Endothelial cell of umbilical vein (primary cell): Measurements from ENCODE around the gene LYZL1. TPM values are rescaled to one million over a fixed set of nuclear protein-coding genes. Genes with fewer than 3 reads are reported as not detected.

Experiments
- BruUV-seq: library from RNA; stranded (reverse); fragments of 400-500 nt; replicated peaks from 2 replicates; lab custom pipeline; 2021; lab: Mats Ljungman, UMichigan
- CTCF ChIA-PET: fragments of 300-600, 350-600 bp; sonication (Branson Sonifier 250); formaldehyde crosslinking; loops from one replicate; lab custom pipeline; 2021; ENCODE audit warnings: antibody characterized with exemption, inconsistent platforms; lab: Charles Lee
- POLR2A ChIA-PET: fragments of 300-600, 350-600 bp; sonication (Branson Sonifier 250); formaldehyde crosslinking; loops from one replicate; lab custom pipeline; 2021; ENCODE audit warnings: antibody characterized with exemption, inconsistent platforms; lab: Charles Lee
- DNase-seq: peaks from one replicate; pipeline ENCODE4 v3.0.0-alpha.2; 2011; ENCODE audit warnings: low read depth, low spot score
- FAIRE-seq: peaks from 2 replicates; lab custom pipeline; 2011; peaks lifted over from hg19 to GRCh38; lab: Jason Lieb, UNC
- H2AFZ ChIP-seq: 2 replicates; pipeline ENCODE4 v1.6.0; 2012; ENCODE audit warnings: low read depth, low read length, control low read depth, inconsistent platforms
- H3K27ac ChIP-seq: 2 replicates; pipeline ENCODE4 v1.5.1; 2011; ENCODE audit warnings: low read depth, mild to moderate bottlenecking, control low read depth, low read length, moderate library complexity; ENCODE audit not compliant: insufficient read depth
- H3K27me3 ChIP-seq, 2 experiments: 2 replicates each; pipeline versions ENCODE4 v1.6.0 to v1.6.1; 2011; ENCODE audit warnings: low read length in 2 of 2, mixed read lengths in 1 of 2; ENCODE audit not compliant: control insufficient read depth in 2 of 2, insufficient read depth in 2 of 2
- H3K36me3 ChIP-seq, 2 experiments: 2 replicates in 1 of 2; 3 replicates in 1 of 2; pipeline ENCODE4 v1.5.1; 2011; ENCODE audit warnings: low read length in 2 of 2, mild to moderate bottlenecking in 1 of 2, moderate library complexity in 1 of 2; ENCODE audit not compliant: control insufficient read depth in 2 of 2, insufficient read depth in 2 of 2; ENCODE audit errors: extremely low read depth in 1 of 2
- H3K4me1 ChIP-seq: 3 replicates; pipeline ENCODE4 v1.5.1; 2011; ENCODE audit warnings: mild to moderate bottlenecking, low read length; ENCODE audit not compliant: control insufficient read depth, insufficient read depth; ENCODE audit errors: extremely low read depth
- H3K4me2 ChIP-seq: 2 replicates; pipeline ENCODE4 v1.6.1; 2011; ENCODE audit warnings: low read length, control low read depth, mixed read lengths; ENCODE audit not compliant: insufficient read depth
- H3K4me3 ChIP-seq, 3 experiments: fragments of 200-600 bp in 1 of 3; sonication (generic), shearing (Covaris generic) in 1 of 3; replicated peaks in 1 of 3; 2 replicates each; pipeline ENCODE4 v1.5.1; 2011 to 2016; ENCODE audit warnings: control low read depth in 3 of 3, low read length in 3 of 3, mild to moderate bottlenecking in 2 of 3, inconsistent platforms in 1 of 3, low read depth in 1 of 3, moderate library complexity in 1 of 3; ENCODE audit not compliant: insufficient read depth in 1 of 3
- H3K79me2 ChIP-seq: 2 replicates; pipeline ENCODE4 v1.6.0; 2012; ENCODE audit warnings: low read length, inconsistent platforms; ENCODE audit not compliant: control insufficient read depth, insufficient read depth
- H3K9ac ChIP-seq: replicated peaks from 2 replicates; pipeline ENCODE3; 2011; ENCODE audit warnings: low read length, control low read depth; ENCODE audit not compliant: insufficient read depth; ENCODE audit errors: extremely low read depth
- H3K9me1 ChIP-seq: replicated peaks from 3 replicates; pipeline ENCODE4 v1.6.0; 2011; ENCODE audit warnings: mild to moderate bottlenecking, low read length; ENCODE audit not compliant: control insufficient read depth, insufficient read depth; ENCODE audit errors: extremely low read depth
- H3K9me3 ChIP-seq: replicated peaks from 2 replicates; pipeline ENCODE4 v1.5.1; 2012; ENCODE audit warnings: low read length, inconsistent platforms; ENCODE audit not compliant: control insufficient read depth, insufficient read depth
- H4K20me1 ChIP-seq: replicated peaks from 2 replicates; pipeline ENCODE3; 2011; ENCODE audit warnings: mild to moderate bottlenecking, low read length; ENCODE audit not compliant: control insufficient read depth, insufficient read depth; ENCODE audit errors: extremely low read depth
- EZH2 ChIP-seq: IDR thresholded peaks from 2 replicates; pipeline ENCODE4 v1.6.1; 2012; ENCODE audit warnings: borderline replicate concordance, low read depth, mild to moderate bottlenecking, moderate library complexity, low read length, inconsistent platforms; ENCODE audit not compliant: severe bottlenecking
- FOS ChIP-seq: IDR thresholded peaks from 2 replicates; pipeline ENCODE4 v1.6.1; 2011; ENCODE audit warnings: mild to moderate bottlenecking, low read length, moderate library complexity, borderline replicate concordance; ENCODE audit not compliant: insufficient read depth
- GATA2 ChIP-seq: IDR thresholded peaks from 2 replicates; pipeline ENCODE4 v1.7.0; 2011; ENCODE audit warnings: low read depth, mild to moderate bottlenecking, moderate library complexity, mixed read lengths, low read length; ENCODE audit not compliant: insufficient read length, insufficient read depth
- JUN ChIP-seq: IDR thresholded peaks from 2 replicates; pipeline ENCODE4 v1.6.1; 2011; ENCODE audit warnings: borderline replicate concordance, low read depth; ENCODE audit not compliant: insufficient read length, insufficient read depth
- MYC ChIP-seq: IDR thresholded peaks from one replicate; pipeline ENCODE4 v1.6.1; 2011; ENCODE audit warnings: mild to moderate bottlenecking, low read depth, low read length
- POLR2A ChIP-seq: IDR thresholded peaks from 2 replicates; pipeline ENCODE4 v1.6.1; 2012; ENCODE audit warnings: low read depth, mild to moderate bottlenecking, control low read depth, low read length
- POLR2AphosphoS5 ChIP-seq: IDR thresholded peaks from 2 replicates; pipeline ENCODE4 v1.6.1; 2012; ENCODE audit warnings: low read depth, mild to moderate bottlenecking, control low read depth, low read length, moderate library complexity; ENCODE audit not compliant: insufficient read depth
- dilution Hi-C: fragments of 300-500 bp; cut with MboI; formaldehyde crosslinking; loops from one replicate; pipeline ENCODE4 v1.15.0; 2019; ENCODE audit warnings: low sequenced_read_pairs; ENCODE audit not compliant: extremely low pct_ligation_motif_present
- intact Hi-C: fragments of 100-400 bp; cut with micrococcal nuclease; formaldehyde crosslinking; loops from one replicate; pipeline ENCODE4 v1.10.0; 2022
- polyA plus RNA-seq, 4 experiments: library from polyadenylated mRNA; depleted of rRNA in 3 of 4; stranded (reverse) in 3 of 4; unstranded in 1 of 4; fragments of >200 nt; gene quantifications; 2 replicates each; pipeline versions ENCODE4 v1.2.1 to v1.2.3, GENCODE V29; 2011 to 2012; ENCODE audit warnings: missing spikeins in 1 of 4
- total RNA-seq: library from RNA; stranded (reverse); gene quantifications from 2 replicates; pipeline ENCODE4 v1.2.3, GENCODE V29; 2021
- TF ChIP-seq, protein P1 (sequence below): IDR thresholded peaks from 2 replicates; pipeline ENCODE4 v1.6.1; 2011; ENCODE audit not compliant: insufficient read depth, insufficient read length
- TF ChIP-seq, protein P2 (sequence below), 2 donors: IDR thresholded peaks; 1 replicate in 1 of 2; 2 replicates in 1 of 2; pipeline ENCODE4 v1.5.1; 2011; ENCODE audit warnings: low read length in 2 of 2, mild to moderate bottlenecking in 2 of 2, moderate library complexity in 2 of 2, control low read depth in 1 of 2, inconsistent platforms in 1 of 2, low read depth in 1 of 2; ENCODE audit not compliant: insufficient read depth in 1 of 2; ENCODE audit errors: extremely low read depth in 1 of 2

Gene LYZL1
- total and polyA plus RNA-seq, 2 donors (not counting 3 experiments of a cell fraction or from before 2014, with no cell fraction given), result not detected

DNA sequence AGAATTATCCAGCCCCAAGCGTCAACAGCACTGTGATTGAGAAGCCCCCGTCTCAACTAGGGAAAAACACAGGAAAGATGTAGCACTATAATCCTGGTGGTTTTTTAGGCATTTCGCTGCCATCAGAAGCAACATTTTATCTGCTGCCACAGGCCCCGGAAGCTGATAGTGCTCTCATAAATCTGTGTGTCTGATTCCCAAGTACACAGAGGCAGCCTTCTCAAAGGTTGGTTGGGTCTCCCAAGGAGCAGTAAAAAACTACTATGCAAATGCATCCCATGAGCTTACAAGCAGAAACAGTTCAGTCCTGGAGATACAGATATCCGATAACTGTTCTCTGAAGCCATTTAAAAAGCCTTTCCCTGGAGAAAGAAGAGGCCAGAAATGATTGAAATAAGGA lies 45.8 kb upstream of the LYZL1 start:
- no peak overlapping the region for H3K9ac ChIP-seq
- no peak overlapping the region for H3K4me3 ChIP-seq
- FAIRE-seq, result no peak
- H3K27me3 ChIP-seq, result peaks cover 0 to 2% of the 10 kb centered on the region in 2 experiments
- H3K9me1 ChIP-seq, result no peaks in the 10 kb centered on the region
- no TSS peak for BruUV-seq
- no peak for DNase-seq
- no peaks in the 10 kb centered on the region for H3K79me2 ChIP-seq
- H3K27ac ChIP-seq, result no peak overlapping the region
- CTCF ChIA-PET, result interaction anchor here (0.6 to 2.9 kb wide), 7 partner anchors 8 to 645 kb away, joined by 3 to 35 read pairs (median 6); no protein-coding TSS in a partner anchor
- H3K4me1 ChIP-seq, result no peaks in the 10 kb centered on the region
- no peak overlapping the region for H2AFZ ChIP-seq
- H4K20me1 ChIP-seq, result no peaks in the 10 kb centered on the region
- no peak for TF ChIP-seq EZH2
- TF ChIP-seq MYC, result no peak
- no peak for TF ChIP-seq FOS
- TF ChIP-seq, protein P1, sequence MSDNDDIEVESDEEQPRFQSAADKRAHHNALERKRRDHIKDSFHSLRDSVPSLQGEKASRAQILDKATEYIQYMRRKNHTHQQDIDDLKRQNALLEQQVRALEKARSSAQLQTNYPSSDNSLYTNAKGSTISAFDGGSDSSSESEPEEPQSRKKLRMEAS, result no peak
- TF ChIP-seq GATA2, result no peak
- TF ChIP-seq POLR2AphosphoS5, result no peak
- TF ChIP-seq POLR2A, result no peak
- TF ChIP-seq JUN, result no peak
- TF ChIP-seq, protein P2, sequence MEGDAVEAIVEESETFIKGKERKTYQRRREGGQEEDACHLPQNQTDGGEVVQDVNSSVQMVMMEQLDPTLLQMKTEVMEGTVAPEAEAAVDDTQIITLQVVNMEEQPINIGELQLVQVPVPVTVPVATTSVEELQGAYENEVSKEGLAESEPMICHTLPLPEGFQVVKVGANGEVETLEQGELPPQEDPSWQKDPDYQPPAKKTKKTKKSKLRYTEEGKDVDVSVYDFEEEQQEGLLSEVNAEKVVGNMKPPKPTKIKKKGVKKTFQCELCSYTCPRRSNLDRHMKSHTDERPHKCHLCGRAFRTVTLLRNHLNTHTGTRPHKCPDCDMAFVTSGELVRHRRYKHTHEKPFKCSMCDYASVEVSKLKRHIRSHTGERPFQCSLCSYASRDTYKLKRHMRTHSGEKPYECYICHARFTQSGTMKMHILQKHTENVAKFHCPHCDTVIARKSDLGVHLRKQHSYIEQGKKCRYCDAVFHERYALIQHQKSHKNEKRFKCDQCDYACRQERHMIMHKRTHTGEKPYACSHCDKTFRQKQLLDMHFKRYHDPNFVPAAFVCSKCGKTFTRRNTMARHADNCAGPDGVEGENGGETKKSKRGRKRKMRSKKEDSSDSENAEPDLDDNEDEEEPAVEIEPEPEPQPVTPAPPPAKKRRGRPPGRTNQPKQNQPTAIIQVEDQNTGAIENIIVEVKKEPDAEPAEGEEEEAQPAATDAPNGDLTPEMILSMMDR (IDR thresholded peaks at IDR 0.05; ENCODE audit: extremely low read depth in 1 of 2, insufficient read depth in 1 of 2, low read depth in 1 of 2, low read length in 2 of 2), result no peak
- dilution Hi-C loops, result no loop called here
- intact Hi-C loops, result loop anchor here (2.0 to 10.0 kb wide), 3 partner anchors 108 to 618 kb away; no protein-coding TSS in a partner anchor
- H3K4me2 ChIP-seq, result no peak overlapping the region
- no peaks in the 10 kb centered on the region for H3K36me3 ChIP-seq
- POLR2A ChIA-PET, result no interaction called here
- H3K9me3 ChIP-seq, result no peaks in the 10 kb centered on the region
